IMR-90 (cell line): ENCODE measurements around the gene RAB40C. TPM values are rescaled to one million over a fixed set of nuclear protein-coding genes. Genes with fewer than 3 reads are reported as not detected.

Experiments used
- ATAC-seq: fragments of 200-7000 bp; cut with Tn5 transposase; 2 replicates; pipeline ENCODE4 v1.9.1; 2020; ENCODE audit warnings: low read depth, mild to moderate bottlenecking, moderate library complexity
- BruUV-seq: library from RNA; stranded (reverse); fragments of 400-500 nt; replicated peaks from 2 replicates; lab custom pipeline; 2021; lab: Mats Ljungman, UMichigan
- CTCF ChIA-PET: fragments of 300-600 bp; formaldehyde crosslinking; extraction: SDS; loops from one replicate; lab custom pipeline; 2021; ENCODE audit warnings: antibody characterized with exemption; lab: Yijun Ruan, JAX
- POLR2A ChIA-PET: fragments of 300-600 bp; sonication (Branson Sonifier 250); formaldehyde crosslinking; loops from one replicate; lab custom pipeline; 2022; ENCODE audit warnings: antibody characterized with exemption; ENCODE audit not compliant: unreplicated experiment; lab: Charles Lee
- DNase-seq: peaks from one replicate; pipeline ENCODE4 v3.0.0; 2013
- H2AFZ ChIP-seq: replicated peaks from 2 replicates; pipeline ENCODE3; 2013; ENCODE audit warnings: low read length, mild to moderate bottlenecking; ENCODE audit not compliant: poor library complexity
- H2AK5ac ChIP-seq: 2 replicates; pipeline ENCODE4 v1.6.1; 2013; ENCODE audit warnings: low read depth, low read length, inconsistent platforms
- H2AK9ac ChIP-seq: replicated peaks from 2 replicates; pipeline ENCODE3; 2013; ENCODE audit warnings: mild to moderate bottlenecking, low read depth, low read length, moderate library complexity; ENCODE audit not compliant: poor library complexity
- H2BK120ac ChIP-seq: 2 replicates; pipeline ENCODE4 v1.6.1; 2013; ENCODE audit warnings: low read depth, low read length, inconsistent platforms
- H2BK15ac ChIP-seq: 3 replicates; pipeline ENCODE4 v1.6.1; 2013; ENCODE audit warnings: low read depth, low read length, inconsistent platforms
- H2BK20ac ChIP-seq: 2 replicates; pipeline ENCODE4 v1.6.1; 2013; ENCODE audit warnings: low read depth, mild to moderate bottlenecking, inconsistent platforms, low read length, moderate library complexity
- H2BK5ac ChIP-seq: 2 replicates; pipeline ENCODE4 v1.6.1; 2013; ENCODE audit warnings: mild to moderate bottlenecking, low read depth, low read length, inconsistent platforms; ENCODE audit not compliant: poor library complexity, severe bottlenecking
- H3K14ac ChIP-seq: replicated peaks from 2 replicates; pipeline ENCODE4 v1.6.1; 2013; ENCODE audit warnings: low read depth, low read length, inconsistent platforms
- H3K18ac ChIP-seq: 2 replicates; pipeline ENCODE4 v1.6.1; 2013; ENCODE audit warnings: low read depth, low read length, control low read depth
- H3K23ac ChIP-seq: 2 replicates; pipeline ENCODE4 v1.6.1; 2013; ENCODE audit warnings: low read depth, low read length, inconsistent platforms
- H3K27ac ChIP-seq: 2 replicates; pipeline ENCODE4 v1.5.1; 2013; ENCODE audit warnings: mild to moderate bottlenecking, control low read depth, low read length; ENCODE audit not compliant: insufficient read depth
- H3K27me3 ChIP-seq: 2 replicates; pipeline ENCODE4 v1.6.1; 2013; ENCODE audit warnings: low read length; ENCODE audit not compliant: control insufficient read depth, insufficient read depth
- H3K36me3 ChIP-seq: 2 replicates; pipeline ENCODE4 v1.6.1; 2013; ENCODE audit warnings: low read length, mixed read lengths; ENCODE audit not compliant: control insufficient read depth, insufficient read depth
- H3K4ac ChIP-seq: 2 replicates; pipeline ENCODE4 v1.6.1; 2013; ENCODE audit warnings: low read depth, low read length, inconsistent platforms
- H3K4me1 ChIP-seq: 2 replicates; pipeline ENCODE4 v1.6.1; 2013; ENCODE audit warnings: low read length, mixed read lengths; ENCODE audit not compliant: control insufficient read depth, insufficient read depth
- H3K4me2 ChIP-seq: 2 replicates; pipeline ENCODE4 v1.6.1; 2013; ENCODE audit warnings: low read depth, mild to moderate bottlenecking, control low read depth, low read length, moderate library complexity
- H3K4me3 ChIP-seq: 2 replicates; pipeline ENCODE4 v1.5.1; 2013; ENCODE audit warnings: low read depth, mild to moderate bottlenecking, control low read depth, low read length, moderate library complexity; ENCODE audit not compliant: insufficient read depth
- H3K56ac ChIP-seq: 2 replicates; pipeline ENCODE4 v1.6.1; 2013; ENCODE audit warnings: low read length, inconsistent platforms; ENCODE audit not compliant: insufficient read depth; ENCODE audit errors: extremely low read depth
- H3K79me1 ChIP-seq, 2 experiments: 2 replicates each; pipeline ENCODE4 v1.6.1; 2013; ENCODE audit warnings: low read length in 2 of 2, inconsistent platforms in 1 of 2, low read depth in 1 of 2
- H3K9ac ChIP-seq: 2 replicates; pipeline ENCODE4 v1.6.1; 2013; ENCODE audit warnings: low read depth, low read length, control low read depth
- H3K9me1 ChIP-seq: 2 replicates; pipeline ENCODE4 v1.6.1; 2013; ENCODE audit warnings: low read length, inconsistent platforms; ENCODE audit not compliant: insufficient read depth
- H3K9me3 ChIP-seq: 2 replicates; pipeline ENCODE4 v1.6.1; 2013; ENCODE audit warnings: low read length; ENCODE audit not compliant: control insufficient read depth, insufficient read depth
- H4K20me1 ChIP-seq: 2 replicates; pipeline ENCODE4 v1.6.1; 2013; ENCODE audit warnings: low read length, inconsistent platforms; ENCODE audit not compliant: insufficient read depth
- H4K5ac ChIP-seq: 2 replicates; pipeline ENCODE4 v1.6.1; 2013; ENCODE audit warnings: mild to moderate bottlenecking, low read depth, low read length, control low read depth
- H4K8ac ChIP-seq, 2 experiments: 2 replicates each; pipeline ENCODE4 v1.6.1; 2013; ENCODE audit warnings: low read depth in 2 of 2, low read length in 2 of 2, control low read depth in 1 of 2, inconsistent platforms in 1 of 2
- H4K91ac ChIP-seq: 2 replicates; pipeline ENCODE4 v1.6.1; 2013; ENCODE audit warnings: low read depth, low read length, inconsistent platforms; ENCODE audit not compliant: insufficient read depth
- BHLHE40 ChIP-seq: fragments of 150-350 bp; IDR thresholded peaks from 2 replicates; pipeline ENCODE4 v1.6.1; 2016; ENCODE audit warnings: mild to moderate bottlenecking, low read depth, low read length
- CEBPB ChIP-seq: IDR thresholded peaks from 2 replicates; pipeline ENCODE4 v1.6.1; 2012; ENCODE audit warnings: low read depth, low read length, improper control_type of control experiment
- CHD1 ChIP-seq: IDR thresholded peaks from 2 replicates; pipeline ENCODE4 v1.6.1; 2012; ENCODE audit warnings: low read depth, low read length, improper control_type of control experiment
- MAFK ChIP-seq: IDR thresholded peaks from 2 replicates; pipeline ENCODE4 v1.6.1; 2012; ENCODE audit warnings: low read depth, low read length, improper control_type of control experiment
- MAZ ChIP-seq: IDR thresholded peaks from 2 replicates; pipeline ENCODE4 v1.6.1; 2012; ENCODE audit warnings: low read depth, mild to moderate bottlenecking, low read length, improper control_type of control experiment, moderate library complexity, borderline replicate concordance
- MXI1 ChIP-seq: IDR thresholded peaks from 2 replicates; pipeline ENCODE4 v1.6.1; 2012; ENCODE audit warnings: low read depth, mild to moderate bottlenecking, low read length, moderate library complexity, borderline replicate concordance
- NFE2L2 ChIP-seq: fragments of 150-350 bp; IDR thresholded peaks from 2 replicates; pipeline ENCODE4 v1.6.1; 2016; ENCODE audit warnings: low read depth, mild to moderate bottlenecking, low read length
- POLR2A ChIP-seq: IDR thresholded peaks from 2 replicates; pipeline ENCODE4 v1.6.1; 2012; ENCODE audit warnings: mild to moderate bottlenecking, low read depth, low read length
- RCOR1 ChIP-seq: IDR thresholded peaks from 2 replicates; pipeline ENCODE4 v1.6.1; 2012; ENCODE audit warnings: mild to moderate bottlenecking, low read length, improper control_type of control experiment; ENCODE audit not compliant: insufficient replicate concordance
- RFX5 ChIP-seq: IDR thresholded peaks from 2 replicates; pipeline ENCODE4 v1.8.0; 2012; ENCODE audit warnings: low read depth, mild to moderate bottlenecking, low read length, moderate library complexity
- SMC3 ChIP-seq: fragments of 150-350 bp; IDR thresholded peaks from 2 replicates; pipeline ENCODE4 v1.6.1; 2016; ENCODE audit warnings: low read depth, mild to moderate bottlenecking, antibody characterized with exemption, low read length, moderate library complexity
- WGBS, 2 experiments: methylation state at CpG; one replicate each; pipeline versions ENCODE4 v1.1.5 to v1.1.7; 2013; ENCODE audit warnings: missing lambda C conversion rate in 2 of 2; ENCODE audit not compliant: insufficient read length in 1 of 2; ENCODE audit errors: extremely low coverage in 2 of 2; 5-methylcytosine and 5-hydroxymethylcytosine counted together
- dilution Hi-C: fragments of 300-500 bp; cut with HindIII; formaldehyde crosslinking; loops from one replicate; pipeline ENCODE4 v1.14.3; 2018; ENCODE audit warnings: low sequenced_read_pairs; ENCODE audit not compliant: unreplicated experiment
- in situ Hi-C: fragments of 300-500 bp; cut with MboI; formaldehyde crosslinking; loops from 3 replicates; pipeline ENCODE4 v1.14.3; 2019; ENCODE audit warnings: low sequenced_read_pairs, inconsistent platforms, mixed read lengths
- intact Hi-C: fragments of 100-400 bp; cut with micrococcal nuclease; formaldehyde crosslinking; loops from 2 replicates; pipeline ENCODE4 v1.10.0; 2022
- polyA plus RNA-seq, 3 experiments: library from polyadenylated mRNA; depleted of rRNA; stranded (reverse); fragments of >200 nt; gene quantifications; 2 replicates each; pipeline ENCODE4 v1.2.3, GENCODE V29; 2012; ENCODE audit warnings: low replicate concordance in 1 of 3
- total RNA-seq: library from RNA; depleted of rRNA; stranded (reverse); fragments of >200 nt; gene quantifications from 2 replicates; pipeline ENCODE4 v1.2.3, GENCODE V29; 2012
- TF ChIP-seq, protein P1 (sequence below): conservative IDR thresholded peaks from 2 replicates; pipeline ENCODE4 v1.5.1; 2012; ENCODE audit warnings: mild to moderate bottlenecking, low read depth, low read length, improper control_type of control experiment

Gene RAB40C
- total and polyA plus RNA-seq, 2 of the 4 experiments (the other 2 are of a cell fraction), result 6.8 to 13.7 TPM

DNA sequence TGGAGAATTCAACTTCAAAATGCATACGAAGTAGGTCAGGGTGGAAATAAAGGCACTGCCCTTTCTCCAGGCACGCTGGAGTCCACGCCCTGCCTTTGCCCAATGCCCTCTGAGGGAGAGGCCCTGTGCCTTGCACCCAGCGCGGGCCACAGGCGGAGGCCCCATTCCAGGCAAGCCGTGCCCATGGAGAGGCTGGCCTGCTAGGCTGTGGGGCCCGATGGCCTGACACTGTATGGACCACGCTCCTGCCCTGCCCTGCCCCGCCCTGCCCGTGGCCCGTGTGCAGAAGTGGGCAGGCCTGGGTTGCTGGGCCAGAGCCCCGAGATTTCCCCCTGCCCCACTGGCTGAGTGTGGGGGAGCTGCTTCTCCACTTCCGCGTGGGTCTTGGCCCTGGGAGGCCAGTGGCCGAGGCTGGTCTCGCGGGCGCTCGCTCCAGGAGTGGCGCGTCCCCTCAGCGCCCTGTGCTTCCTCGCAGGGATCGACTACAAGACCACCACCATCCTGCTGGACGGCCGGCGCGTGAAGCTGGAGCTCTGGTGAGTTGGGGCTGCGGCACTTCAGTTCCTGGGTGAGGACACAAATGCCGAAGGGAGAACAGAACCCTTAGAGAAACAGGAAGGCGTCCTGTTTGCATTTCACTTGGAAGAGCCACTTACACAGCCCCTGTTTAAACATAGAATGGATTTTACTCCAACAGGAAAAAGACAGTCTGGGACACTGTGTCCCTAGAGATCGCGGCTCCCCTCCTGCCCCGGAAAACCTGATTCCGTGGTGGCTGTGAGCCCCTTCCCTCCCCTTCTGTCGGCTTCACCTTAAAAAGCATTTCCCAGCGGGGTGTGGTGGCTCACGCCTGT lies 27.1 kb downstream of the RAB40C start:
- no peak overlapping the region for H3K56ac ChIP-seq
- TF ChIP-seq MXI1 (no peak), RFX5 (no peak), SMC3 (no peak), CEBPB (no peak), MAFK (no peak), MAZ (no peak), RCOR1 (no peak), NFE2L2 (no peak), CHD1 (no peak), POLR2A (no peak), BHLHE40 (no peak)
- TF ChIP-seq, protein P1, sequence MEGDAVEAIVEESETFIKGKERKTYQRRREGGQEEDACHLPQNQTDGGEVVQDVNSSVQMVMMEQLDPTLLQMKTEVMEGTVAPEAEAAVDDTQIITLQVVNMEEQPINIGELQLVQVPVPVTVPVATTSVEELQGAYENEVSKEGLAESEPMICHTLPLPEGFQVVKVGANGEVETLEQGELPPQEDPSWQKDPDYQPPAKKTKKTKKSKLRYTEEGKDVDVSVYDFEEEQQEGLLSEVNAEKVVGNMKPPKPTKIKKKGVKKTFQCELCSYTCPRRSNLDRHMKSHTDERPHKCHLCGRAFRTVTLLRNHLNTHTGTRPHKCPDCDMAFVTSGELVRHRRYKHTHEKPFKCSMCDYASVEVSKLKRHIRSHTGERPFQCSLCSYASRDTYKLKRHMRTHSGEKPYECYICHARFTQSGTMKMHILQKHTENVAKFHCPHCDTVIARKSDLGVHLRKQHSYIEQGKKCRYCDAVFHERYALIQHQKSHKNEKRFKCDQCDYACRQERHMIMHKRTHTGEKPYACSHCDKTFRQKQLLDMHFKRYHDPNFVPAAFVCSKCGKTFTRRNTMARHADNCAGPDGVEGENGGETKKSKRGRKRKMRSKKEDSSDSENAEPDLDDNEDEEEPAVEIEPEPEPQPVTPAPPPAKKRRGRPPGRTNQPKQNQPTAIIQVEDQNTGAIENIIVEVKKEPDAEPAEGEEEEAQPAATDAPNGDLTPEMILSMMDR, result no peak
- peaks cover 3% of the 10 kb centered on the region; the same call in 1 of the 2 replicates for H3K9me1 ChIP-seq
- no peak overlapping the region for H3K9ac ChIP-seq
- WGBS, 2 experiments, result 92% methylated on average over 15 of the region's 39 CpGs; no CpG with 5 or more reads in 1 of the 2 experiments
- H2BK5ac ChIP-seq, result no peak overlapping the region
- in situ Hi-C loops (no loop called here), dilution Hi-C loops (no loop called here), intact Hi-C loops (no loop called here)
- no peak overlapping the region for H3K18ac ChIP-seq
- no peak overlapping the region for H2BK15ac ChIP-seq
- CTCF ChIA-PET, result no interaction called here
- peak overlapping the region; percentile 48 for H2AFZ ChIP-seq
- H3K4me1 ChIP-seq, result peaks cover 3% of the 10 kb centered on the region; the same call in 1 of the 2 replicates
- H3K27me3 ChIP-seq, result no peaks in the 10 kb centered on the region
- peaks cover 20% of the 10 kb centered on the region for H4K20me1 ChIP-seq
- ATAC-seq, result no peak
- H3K27ac ChIP-seq, result no peak overlapping the region
- peaks cover 5% of the 10 kb centered on the region; the same call in 1 of the 2 replicates for H3K36me3 ChIP-seq
- no peak overlapping the region for H3K4me2 ChIP-seq
- no peak overlapping the region for H3K14ac ChIP-seq
- no peak overlapping the region for H2BK120ac ChIP-seq
- H2BK20ac ChIP-seq, result no peak overlapping the region
- H3K23ac ChIP-seq, result no peak overlapping the region
- H3K9me3 ChIP-seq, result no peaks in the 10 kb centered on the region
- H4K91ac ChIP-seq, result no peak overlapping the region
- peaks cover 9 to 35% of the 10 kb centered on the region in 2 experiments; a peak in 3 of 4 replicates for H3K79me1 ChIP-seq
- no peak overlapping the region for H3K4me3 ChIP-seq
- no peak overlapping the region for H2AK5ac ChIP-seq
- no peak for DNase-seq
- no peak overlapping the region for H2AK9ac ChIP-seq
- no peak overlapping the region for H4K5ac ChIP-seq
- H4K8ac ChIP-seq, result no peak overlapping the region
- POLR2A ChIA-PET, result no interaction called here
- no TSS peak for BruUV-seq
- no peak overlapping the region for H3K4ac ChIP-seq
